Effector CD4-positive, alpha-beta T cell (primary cell): Measurements from ENCODE around the gene ZMYM3.

Experiments
- DNase-seq: peaks from one replicate; pipeline ENCODE4 v3.0.0-alpha.2; 2020

Gene ZMYM3

DNA sequence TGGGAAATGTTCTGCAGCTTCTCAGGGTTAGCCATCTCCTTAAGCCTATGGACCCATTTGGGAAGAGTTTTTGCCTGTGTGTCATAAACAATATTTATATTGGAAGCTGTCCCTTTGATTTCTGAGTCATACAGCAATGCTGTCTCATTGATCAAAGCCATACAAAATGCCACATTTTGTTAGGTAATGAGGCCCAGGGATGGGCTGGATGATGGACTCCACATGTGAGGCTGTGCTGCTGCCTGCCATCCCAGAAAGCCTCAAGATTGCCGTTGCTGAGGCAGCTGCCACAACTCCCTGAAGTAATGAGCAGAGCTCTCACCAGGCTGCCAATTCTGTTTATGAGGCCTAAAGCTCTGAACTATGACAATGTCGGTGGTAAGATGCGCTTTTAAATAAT is 43.1 kb downstream of the ZMYM3 start:
- no peak for DNase-seq

- DNase-seq = no peak
Observed at GRCh38 chrX:71199252-71200008, 54.5 kb downstream of the ZMYM3 start.

DNA sequence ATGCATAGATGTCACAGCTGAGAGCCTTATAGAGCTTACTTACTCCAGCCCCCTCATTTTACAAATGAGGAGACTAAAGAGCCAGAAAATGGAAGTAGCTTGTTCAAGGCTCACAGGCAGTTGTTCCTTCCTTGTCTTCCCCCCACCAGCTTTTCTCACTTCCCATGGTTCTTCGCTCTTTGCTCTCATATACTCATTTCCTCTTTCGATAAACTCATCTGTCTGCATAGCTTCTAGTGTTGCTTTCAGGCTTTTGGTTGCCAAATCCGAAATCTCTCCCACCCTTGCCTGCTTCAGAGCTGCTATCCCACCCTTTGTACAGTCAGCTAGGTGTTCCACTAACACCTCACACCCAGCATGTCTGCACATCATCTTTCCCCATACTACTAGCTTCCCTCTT is 55.9 kb downstream of the ZMYM3 start:
- DNase-seq = no peak

DNA sequence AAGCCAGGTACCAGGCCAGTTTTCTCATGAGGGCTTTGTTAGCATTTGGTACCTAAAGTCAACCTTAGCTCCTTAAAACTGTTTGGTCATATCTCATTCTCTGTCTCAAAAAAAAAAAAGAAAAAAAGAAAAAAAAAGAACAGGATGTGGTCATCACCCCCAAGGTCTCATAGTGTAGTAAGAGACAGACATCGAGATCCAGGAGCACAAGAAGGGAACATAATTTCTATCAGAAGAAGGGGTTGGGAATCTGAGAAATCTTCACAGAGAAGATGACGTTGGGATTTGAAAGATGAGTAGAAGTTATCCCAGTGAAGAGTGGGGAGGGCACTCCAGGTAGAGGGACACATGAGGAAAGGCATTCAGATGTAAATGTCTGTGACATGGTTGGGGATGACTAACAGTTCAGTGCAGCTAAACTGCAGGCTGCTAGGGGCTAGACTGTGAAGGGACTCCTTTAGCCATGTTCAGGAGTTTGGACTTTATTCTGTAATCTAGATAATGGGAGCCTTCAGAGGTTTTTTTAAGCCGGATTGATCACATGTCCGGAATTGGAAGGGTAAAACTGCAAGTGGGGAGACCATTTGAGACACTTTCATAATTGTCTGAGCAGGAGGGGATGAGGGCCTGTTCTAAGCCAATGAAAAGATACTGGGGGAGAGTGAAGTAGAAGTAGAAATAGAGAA is 57.8 kb downstream of the ZMYM3 start:
- DNase-seq = no peak

DNA sequence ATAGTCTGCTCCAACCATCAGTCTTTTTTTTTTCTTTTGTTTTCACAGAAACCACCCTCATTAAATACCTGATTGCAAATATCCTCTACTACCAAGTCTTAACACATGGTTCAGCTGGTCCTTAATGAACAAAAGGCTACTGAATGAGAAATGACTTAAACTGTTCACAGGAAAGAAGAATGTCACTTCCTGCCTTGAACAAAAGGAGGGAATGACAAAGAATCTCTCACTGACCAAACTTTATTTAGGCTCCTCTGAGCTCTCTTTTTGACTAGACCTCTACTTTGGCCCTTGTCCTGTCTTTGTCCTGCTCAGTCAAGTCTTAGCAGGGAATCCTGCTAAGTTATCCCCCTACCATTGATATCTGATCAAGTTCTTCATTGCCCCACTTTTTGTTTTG is 62.7 kb downstream of the ZMYM3 start:
- no peak for DNase-seq
